Transverse colon (tissue), 3 donors: ENCODE results near the gene ARHGAP8.

Experiments
- CTCF ChIP-seq, 5 experiments: fragments of 200-600 bp in 3 of 5; fragments of 450-650 bp in 2 of 5; sonication (generic) in 3 of 5; IDR thresholded peaks; 1 replicate in 2 of 5; 2 replicates in 3 of 5; pipeline ENCODE4 v1.5.1; 2016 to 2017; ENCODE audit warnings: antibody characterized with exemption in 5 of 5, inconsistent platforms in 3 of 5, mild to moderate bottlenecking in 2 of 5, moderate library complexity in 1 of 5
- EP300 ChIP-seq: sonication (generic); formaldehyde crosslinking; IDR thresholded peaks from one replicate; pipeline ENCODE4 v1.6.1; 2017; ENCODE audit warnings: antibody characterized with exemption, low read depth
- POLR2A ChIP-seq: fragments of 450-650 bp; IDR thresholded peaks from one replicate; pipeline ENCODE4 v1.6.1; 2016; ENCODE audit warnings: antibody characterized with exemption, mild to moderate bottlenecking, moderate library complexity

DNA sequence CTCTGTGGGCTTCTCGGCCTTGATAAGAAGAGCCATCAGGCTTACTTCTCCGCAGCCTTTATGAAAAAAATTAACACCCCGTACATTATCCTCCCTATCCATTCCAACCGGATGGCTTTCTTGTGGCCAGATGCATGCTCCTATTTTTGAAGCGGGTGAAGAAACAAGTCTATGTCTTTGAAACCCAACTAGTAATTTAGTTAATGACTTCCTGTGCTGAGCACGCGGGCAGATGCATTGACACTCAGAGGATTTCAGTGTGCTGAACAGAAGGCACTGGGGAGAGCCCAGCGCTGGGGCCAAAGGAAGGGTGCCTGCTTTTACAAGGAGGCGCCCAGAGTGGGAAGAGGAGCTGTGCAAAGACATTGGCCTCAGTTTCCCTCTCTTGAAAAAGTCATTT, 53.3 kb downstream of the ARHGAP8 start:
- TF ChIP-seq CTCF (IDR thresholded peaks at IDR 0.05) (no peak), EP300 (no peak), POLR2A (no peak)
